Measurements from ENCODE around the gene FRRS1L.

The FRRS1L gene

GRCh38 chr9:109107402-109108240 lies 59.4 kb downstream of the FRRS1L start:
- DNase-seq (ENCODE audit: low read depth), result peak; percentile 89

GRCh38 chr9:109101810-109102209 lies 65.2 kb downstream of the FRRS1L start:
- DNase-seq (ENCODE audit: low read depth), result peak; percentile 54

- DNase-seq (ENCODE audit: low read depth), result no peak
Observed at GRCh38 chr9:109101202-109101595, 65.8 kb downstream of the FRRS1L start.

- DNase-seq (ENCODE audit: low read depth), result no peak
Observed at GRCh38 chr9:109100543-109101201, 66.4 kb downstream of the FRRS1L start.

GRCh38 chr9:109098960-109099308 lies 68.1 kb downstream of the FRRS1L start:
- DNase-seq (ENCODE audit: low read depth), result no peak

GRCh38 chr9:109098171-109098959 lies 68.7 kb downstream of the FRRS1L start:
- peak; percentile 63 for DNase-seq (ENCODE audit: low read depth)

- DNase-seq (ENCODE audit: low read depth), result no peak
Observed at GRCh38 chr9:109097146-109097545, 69.9 kb downstream of the FRRS1L start.

- no peak for DNase-seq (ENCODE audit: low read depth)
Observed at GRCh38 chr9:109095321-109095720, 71.7 kb downstream of the FRRS1L start.

- no peak for DNase-seq (ENCODE audit: low read depth)
Observed at GRCh38 chr9:109094268-109094667, 72.8 kb downstream of the FRRS1L start.

GRCh38 chr9:109092587-109092986 lies 74.5 kb downstream of the FRRS1L start:
- no peak for DNase-seq (ENCODE audit: low read depth)

- DNase-seq (ENCODE audit: low read depth), result no peak
Observed at GRCh38 chr9:109092051-109092580, 74.9 kb downstream of the FRRS1L start.

- DNase-seq (ENCODE audit: low read depth), result peak; percentile 75
Observed at GRCh38 chr9:109088221-109088620, 78.8 kb downstream of the FRRS1L start.

GRCh38 chr9:109087795-109088194 lies 79.3 kb downstream of the FRRS1L start:
- DNase-seq (ENCODE audit: low read depth), result no peak

- DNase-seq (ENCODE audit: low read depth), result peak; percentile 82
Observed at GRCh38 chr9:109086221-109086620, 80.8 kb downstream of the FRRS1L start.

GRCh38 chr9:109085510-109085909 lies 81.5 kb downstream of the FRRS1L start:
- DNase-seq (ENCODE audit: low read depth), result no peak

- no peak for DNase-seq (ENCODE audit: low read depth)
Observed at GRCh38 chr9:109083813-109084405, 83.1 kb downstream of the FRRS1L start.

- DNase-seq (ENCODE audit: low read depth), result no peak
Observed at GRCh38 chr9:109083141-109083540, 83.9 kb downstream of the FRRS1L start.

GRCh38 chr9:109082091-109082620 lies 84.9 kb downstream of the FRRS1L start:
- no peak for DNase-seq (ENCODE audit: low read depth)

Measured in ELR (cell line).